ENCODE measurements around the gene OR7G1. TPM values are rescaled to one million over a fixed set of nuclear protein-coding genes. Genes with fewer than 3 reads are reported as not detected.

OR7G1 gene
- polyA plus RNA-seq, 2 of the 4 experiments (the other 2 are of a cell fraction), result not detected

GRCh38 chr19:9149997-9150396 is 34.4 kb upstream of the OR7G1 start:
- FAIRE-seq, result no peak
- 98% methylated on average over 4 of the region's 4 CpGs for WGBS (ENCODE audit: missing lambda C conversion rate)
- ATAC-seq, result no peak
- H3K9me3 ChIP-seq, result peaks cover 88% of the 10 kb centered on the region
- ChIA-PET CTCF (interaction anchor here (0.6 kb wide), 1 partner anchor 153 kb away, joined by 3 read pairs; no protein-coding TSS in a partner anchor), POLR2A (no interaction called here)
- H3K27ac ChIP-seq, result no peak overlapping the region
- TF ChIP-seq REST (IDR thresholded peaks at IDR 0.05) (no peak), POLR2AphosphoS2 (conservative IDR thresholded peaks at IDR 0.05; ENCODE audit: low read length) (no peak), PHF8 (IDR thresholded peaks at IDR 0.05; ENCODE audit: borderline replicate concordance, low read depth) (no peak), E2F6 (IDR thresholded peaks at IDR 0.05; ENCODE audit: borderline replicate concordance, low read depth) (no peak), ZNF302 (CRISPR knock-in tag; IDR thresholded peaks at IDR 0.05) (no peak), HOXB13 (CRISPR knock-in tag; IDR thresholded peaks at IDR 0.05; ENCODE audit: low read depth) (no peak), ATOH8 (CRISPR knock-in tag; IDR thresholded peaks at IDR 0.05; ENCODE audit: low read depth) (no peak), ZC3H11A (IDR thresholded peaks at IDR 0.05) (no peak), GATA3 (IDR thresholded peaks at IDR 0.05; ENCODE audit: borderline replicate concordance) (no peak), KDM5A (IDR thresholded peaks at IDR 0.05) (no peak), RFX5 (IDR thresholded peaks at IDR 0.05) (no peak), CBX2 (IDR thresholded peaks at IDR 0.05; ENCODE audit: borderline replicate concordance, low read depth) (no peak), TP53 (CRISPR knock-in tag; IDR thresholded peaks at IDR 0.05) (no peak), MYC (IDR thresholded peaks at IDR 0.05; ENCODE audit: borderline replicate concordance, low read length) (no peak), RNF2 (IDR thresholded peaks at IDR 0.05; ENCODE audit: borderline replicate concordance, low read depth) (no peak), EHMT2 (IDR thresholded peaks at IDR 0.05; ENCODE audit: low read depth) (no peak), ZFP36 (IDR thresholded peaks at IDR 0.05; ENCODE audit: borderline replicate concordance, partially characterized antibody) (no peak), EHF (CRISPR knock-in tag; IDR thresholded peaks at IDR 0.05) (no peak), NPAS2 (CRISPR knock-in tag; IDR thresholded peaks at IDR 0.05; ENCODE audit: borderline replicate concordance) (no peak), ZSCAN20 (CRISPR knock-in tag; IDR thresholded peaks at IDR 0.05) (no peak)
- no peak for DNase-seq (ENCODE audit: low read depth in 1 of 2, low spot score in 1 of 2)
- no peaks in the 10 kb centered on the region for H3K4me1 ChIP-seq
- no peak overlapping the region for H3K4me3 ChIP-seq
- H3K4me2 ChIP-seq, result no peak overlapping the region

GRCh38 chr19:9148697-9149096 is 33.1 kb upstream of the OR7G1 start:
- WGBS (ENCODE audit: missing lambda C conversion rate), result 90% methylated on average over 3 of the region's 3 CpGs
- CTCF ChIA-PET, result interaction anchor here (0.5 kb wide), 1 partner anchor 655 kb away, joined by 4 read pairs; no protein-coding TSS in a partner anchor
- POLR2A ChIA-PET, result no interaction called here
- Histone ChIP-seq H3K4me3 (no peak overlapping the region), H3K9me3 (peaks cover 89% of the 10 kb centered on the region), H3K4me2 (no peak overlapping the region), H3K4me1 (no peaks in the 10 kb centered on the region), H3K27ac (no peak overlapping the region)
- DNase-seq (ENCODE audit: low read depth in 1 of 2, low spot score in 1 of 2) (no peak), FAIRE-seq (no peak), ATAC-seq (no peak)
- TF ChIP-seq SREBF2 (IDR thresholded peaks at IDR 0.05), result no peak
- no peak for TF ChIP-seq EP300 (IDR thresholded peaks at IDR 0.05)
- TF ChIP-seq HOXB5 (CRISPR knock-in tag; IDR thresholded peaks at IDR 0.05), result no peak
- no peak for TF ChIP-seq ZSCAN20 (CRISPR knock-in tag; IDR thresholded peaks at IDR 0.05)
- no peak for TF ChIP-seq MAZ (IDR thresholded peaks at IDR 0.05; ENCODE audit: borderline replicate concordance, low read depth, low read length)
- no peak for TF ChIP-seq POLR2AphosphoS2 (conservative IDR thresholded peaks at IDR 0.05; ENCODE audit: low read length)
- TF ChIP-seq E2F6 (IDR thresholded peaks at IDR 0.05; ENCODE audit: borderline replicate concordance, low read depth), result no peak
- no peak for TF ChIP-seq RCOR1 (IDR thresholded peaks at IDR 0.05; ENCODE audit: low read depth, low read length)
- no peak for TF ChIP-seq JUN (IDR thresholded peaks at IDR 0.05)
- TF ChIP-seq CBX8 (IDR thresholded peaks at IDR 0.05), result no peak
- no peak for TF ChIP-seq MAX (IDR thresholded peaks at IDR 0.05)
- no peak for TF ChIP-seq ZNF302 (CRISPR knock-in tag; IDR thresholded peaks at IDR 0.05)
- no peak for TF ChIP-seq KDM5A (IDR thresholded peaks at IDR 0.05)
- no peak for TF ChIP-seq BHLHE40 (IDR thresholded peaks at IDR 0.05; ENCODE audit: low read depth, low read length)
- no peak for TF ChIP-seq CBX2 (IDR thresholded peaks at IDR 0.05; ENCODE audit: borderline replicate concordance, low read depth)
- TF ChIP-seq ELK1 (IDR thresholded peaks at IDR 0.05; ENCODE audit: low read depth, low read length), result no peak
- TF ChIP-seq PHF8 (IDR thresholded peaks at IDR 0.05; ENCODE audit: borderline replicate concordance, low read depth), result no peak
- TF ChIP-seq KDM1A (IDR thresholded peaks at IDR 0.05; ENCODE audit: low read depth), result no peak

Measured in A549 (cell line).